ENCODE results near the gene DGKH.
"Not testable (repeated sequence)": the region's sequence is repeated elsewhere in the genome, so short reads cannot be mapped to it uniquely, and the experiment has no call there.

DGKH gene

GRCh38 chr13:42078128-42078808, 29.8 kb downstream of the DGKH start:
- DNase-seq: no peak

DNA sequence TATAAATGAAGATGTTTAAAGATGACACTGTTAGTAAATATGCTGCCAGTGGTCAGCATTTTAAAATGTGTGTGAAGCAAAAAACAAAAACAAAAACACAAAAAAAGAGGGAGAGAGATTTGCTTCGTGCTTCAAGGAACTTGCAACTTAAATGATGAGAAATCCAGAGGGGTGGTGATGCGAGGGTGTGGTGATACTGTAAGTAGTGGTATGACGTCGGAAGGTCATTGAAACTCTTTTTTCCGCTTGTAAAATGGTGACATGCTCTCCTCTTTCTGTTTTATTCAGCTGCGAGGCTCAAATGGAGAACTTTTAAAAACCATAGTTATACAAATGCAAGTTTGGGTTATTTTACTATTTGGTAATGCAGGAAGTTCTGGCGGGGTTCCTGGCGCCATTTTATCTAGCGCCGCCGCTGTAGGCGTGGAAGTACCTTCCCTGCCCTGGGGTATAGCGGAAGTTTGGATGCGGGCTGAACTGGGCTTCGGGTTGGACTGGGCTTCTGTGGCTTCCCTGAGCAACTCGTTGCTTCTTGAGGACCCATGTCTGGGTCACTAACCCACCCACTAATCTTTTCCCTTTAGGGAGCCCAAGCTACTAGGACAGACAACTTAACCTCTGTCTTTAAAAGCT, 34.8 kb downstream of the DGKH start:
- no peak for DNase-seq

- DNase-seq: no peak
Measured at GRCh38 chr13:42084722-42085121, 36.3 kb downstream of the DGKH start.

- DNase-seq: no peak
Measured at GRCh38 chr13:42086582-42086981, 38.1 kb downstream of the DGKH start.

DNA sequence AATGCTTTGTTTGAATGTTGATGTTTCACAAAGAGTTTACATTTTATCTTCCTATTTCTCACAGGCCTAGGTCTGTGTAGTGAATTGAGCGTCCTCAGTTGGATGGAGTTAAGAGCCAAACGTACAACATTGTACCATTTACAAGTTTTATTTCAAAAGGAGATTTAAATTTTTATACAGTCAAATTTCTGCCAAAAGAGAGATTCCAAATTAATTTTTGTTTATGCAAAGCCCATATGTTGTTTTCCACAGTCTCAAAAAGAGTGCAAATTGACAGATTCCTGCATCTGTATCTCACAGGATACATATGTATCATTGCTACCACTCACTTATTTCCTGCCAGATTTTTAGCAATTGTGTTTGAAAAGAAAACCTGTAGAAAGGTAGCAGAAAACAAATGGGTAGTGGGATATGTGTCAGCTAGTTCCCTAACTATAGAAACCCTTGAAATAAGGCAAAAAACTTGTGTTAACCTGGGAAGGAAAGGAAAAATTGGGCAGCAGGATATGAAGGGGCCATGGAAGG, 46.1 kb downstream of the DGKH start:
- no peak for DNase-seq

GRCh38 chr13:42096222-42096621, 47.8 kb downstream of the DGKH start:
- DNase-seq: not testable (repeated sequence)

- DNase-seq: no peak
Measured at GRCh38 chr13:42099962-42100675, 51.7 kb downstream of the DGKH start.

GRCh38 chr13:42100960-42101359, 52.5 kb downstream of the DGKH start:
- DNase-seq: no peak

- no peak for DNase-seq
Measured at GRCh38 chr13:42101821-42102585, 53.6 kb downstream of the DGKH start.

GRCh38 chr13:42102961-42103865, 54.8 kb downstream of the DGKH start:
- no peak for DNase-seq

DNA sequence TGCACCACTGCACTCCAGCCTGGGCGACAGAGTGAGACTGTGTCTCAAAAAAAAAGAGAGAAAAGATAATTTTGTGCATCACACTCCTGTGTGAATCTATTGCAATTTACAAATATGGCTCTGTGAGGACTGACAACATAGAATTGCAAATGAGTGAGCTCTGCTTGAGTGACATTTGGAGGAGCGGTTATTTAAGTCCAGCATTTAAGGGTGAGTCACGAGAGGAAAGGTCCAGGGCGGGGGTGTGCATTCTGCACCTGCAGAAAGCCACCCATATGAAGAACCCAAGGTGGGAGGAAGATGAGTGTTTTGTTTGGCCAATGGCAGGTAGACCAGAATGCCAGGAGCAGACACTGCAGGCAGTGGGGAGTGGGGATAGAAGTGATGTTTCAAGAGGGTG, 58.5 kb downstream of the DGKH start:
- DNase-seq: no peak

GRCh38 chr13:42107421-42107820, 59.0 kb downstream of the DGKH start:
- no peak for DNase-seq

DNA sequence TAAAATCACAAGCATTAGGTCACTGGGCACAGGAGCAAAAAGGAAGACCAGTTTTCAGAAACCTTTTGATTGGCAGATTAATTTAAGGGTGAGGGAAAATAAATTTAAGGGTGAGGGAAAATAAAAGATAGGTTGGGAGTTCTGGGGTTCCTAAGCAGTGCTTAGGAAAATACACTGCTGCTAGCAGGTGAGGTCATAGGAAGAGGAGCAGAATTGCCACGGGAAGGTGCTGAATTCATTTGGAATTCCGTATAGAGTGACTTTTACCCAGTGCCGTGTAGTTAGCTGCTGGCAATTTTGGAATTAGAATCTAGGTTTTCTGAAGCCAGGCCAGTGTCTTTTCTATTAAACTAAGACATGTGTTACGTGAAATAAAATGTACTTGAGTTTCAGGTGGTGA, 59.8 kb downstream of the DGKH start:
- DNase-seq: no peak

DNA sequence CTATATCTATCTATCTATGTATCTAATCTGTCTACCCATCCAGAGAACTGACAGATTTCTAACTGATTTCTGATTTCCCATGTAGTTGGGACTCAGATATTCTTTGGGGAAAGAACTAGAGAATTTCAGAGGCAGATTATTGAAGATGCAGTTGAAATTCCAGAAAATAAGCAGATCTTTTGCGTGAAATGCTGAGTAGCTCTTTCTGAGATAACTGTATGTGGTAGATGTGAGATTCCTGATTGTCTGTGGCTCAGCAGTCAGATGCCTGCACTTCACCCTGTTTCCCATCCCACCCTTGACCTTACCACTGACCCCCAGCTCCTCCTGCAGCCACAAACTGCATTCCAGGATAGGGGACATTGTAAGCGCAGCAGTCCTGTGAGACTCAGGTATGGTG, 61.5 kb downstream of the DGKH start:
- no peak for DNase-seq

- no peak for DNase-seq
Measured at GRCh38 chr13:42110410-42111155, 62.1 kb downstream of the DGKH start.

- DNase-seq: no peak
Measured at GRCh38 chr13:42112864-42113263, 64.4 kb downstream of the DGKH start.

- no peak for DNase-seq
Measured at GRCh38 chr13:42113478-42113877, 65.0 kb downstream of the DGKH start.

GRCh38 chr13:42114278-42114677, 65.8 kb downstream of the DGKH start:
- no peak for DNase-seq

- DNase-seq: no peak
Measured at GRCh38 chr13:42114912-42115311, 66.5 kb downstream of the DGKH start.

DNA sequence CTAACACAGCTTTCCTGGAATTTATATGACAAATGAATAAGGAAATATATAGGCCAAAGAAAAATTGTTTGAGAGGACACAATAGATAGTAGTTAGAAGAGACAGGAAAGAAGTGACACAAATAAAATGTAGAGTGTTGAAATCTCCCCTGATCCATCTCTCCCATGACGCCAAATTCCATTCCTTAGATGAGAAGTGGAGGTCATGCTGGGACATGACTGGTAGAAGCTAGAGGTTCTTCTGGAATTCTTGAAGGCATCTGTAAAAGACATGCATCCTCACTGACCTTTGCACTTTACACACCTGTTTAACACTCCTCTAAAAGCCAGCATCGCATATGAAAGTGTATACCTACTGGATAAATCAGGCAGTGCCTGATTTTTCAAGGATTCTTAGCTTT, 67.8 kb downstream of the DGKH start:
- DNase-seq: no peak

- no peak for DNase-seq
Measured at GRCh38 chr13:42119041-42119440, 70.6 kb downstream of the DGKH start.
